Activated naive CD4-positive, alpha-beta T cell treated with anti-CD3 and anti-CD28 coated beads, Interleukin-2, amount 10 ng/mL, durations not matched to agents 7 days and 5 days (primary cell): ENCODE results near the gene EIF3B.
"Not testable (repeated sequence)": the region's sequence is repeated elsewhere in the genome, so short reads cannot be mapped to it uniquely, and the experiment has no call there.

Experiments used
- CTCF ChIA-PET: fragments of 350-600 bp; sonication (Branson Sonifier 250); formaldehyde crosslinking; loops from one replicate; lab custom pipeline; 2021; ENCODE audit warnings: antibody characterized with exemption; lab: Charles Lee
- DNase-seq: peaks from one replicate; pipeline ENCODE4 v3.0.0-alpha.2; 2020
- H3K27ac Mint-ChIP-seq: one replicate; pipeline ENCODE4 v1.8.0; 2021; ENCODE audit warnings: mild to moderate bottlenecking, moderate library complexity, mixed read lengths
- H3K27me3 Mint-ChIP-seq: one replicate; pipeline ENCODE4 v1.8.0; 2021; ENCODE audit warnings: mild to moderate bottlenecking, mixed read lengths
- H3K36me3 Mint-ChIP-seq: one replicate; pipeline ENCODE4 v1.8.0; 2021; ENCODE audit warnings: mixed read lengths
- H3K4me1 Mint-ChIP-seq: one replicate; pipeline ENCODE4 v1.8.0; 2021; ENCODE audit warnings: mixed read lengths
- H3K4me3 Mint-ChIP-seq: one replicate; pipeline ENCODE4 v1.8.0; 2021; ENCODE audit warnings: mild to moderate bottlenecking, moderate library complexity, mixed read lengths
- H3K9me3 Mint-ChIP-seq: one replicate; pipeline ENCODE4 v1.8.0; 2021; ENCODE audit warnings: mixed read lengths

Gene EIF3B

GRCh38 chr7:2325162-2325561 is 29.5 kb upstream of the EIF3B start:
- CTCF ChIA-PET = interaction anchor here (0.6 kb wide), 1 partner anchor 252 kb away, joined by 4 read pairs; no protein-coding TSS in a partner anchor
- Mint-ChIP-seq H3K9me3 (no peaks in the 10 kb centered on the region), H3K36me3 (no peaks in the 10 kb centered on the region), H3K27ac (no peak overlapping the region), H3K27me3 (peaks cover 17% of the 10 kb centered on the region), H3K4me1 (peaks cover 4% of the 10 kb centered on the region), H3K4me3 (no peak overlapping the region)
- no peak for DNase-seq

- CTCF ChIA-PET = no interaction called here
- Mint-ChIP-seq H3K27me3 (peaks cover 17% of the 10 kb centered on the region), H3K9me3 (no peaks in the 10 kb centered on the region), H3K4me3 (no peak overlapping the region), H3K27ac (no peak overlapping the region), H3K4me1 (peaks cover 4% of the 10 kb centered on the region), H3K36me3 (no peaks in the 10 kb centered on the region)
- no peak for DNase-seq
Measured at GRCh38 chr7:2326951-2327350, 27.7 kb upstream of the EIF3B start.

DNA sequence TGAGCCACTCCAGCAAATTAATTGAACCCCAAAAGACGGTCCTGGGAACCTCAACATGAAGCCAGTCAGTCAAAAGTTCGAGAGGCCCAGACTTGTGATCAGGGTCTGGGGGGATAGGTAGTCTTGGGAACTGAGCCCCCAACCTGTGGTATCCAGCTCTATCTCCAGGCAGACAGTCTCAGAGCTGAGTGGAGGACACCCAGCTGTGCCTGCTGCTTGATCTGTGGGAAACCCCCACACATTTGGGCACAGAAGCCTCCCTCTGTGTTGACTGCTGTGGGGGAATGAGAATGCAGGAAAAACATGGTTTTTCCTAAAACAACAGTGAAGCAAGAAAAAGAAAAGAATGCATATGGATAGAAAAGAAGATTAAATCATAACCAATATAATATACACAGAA is 24.1 kb upstream of the EIF3B start:
- Mint-ChIP-seq H3K27me3 (no peaks in the 10 kb centered on the region), H3K36me3 (no peaks in the 10 kb centered on the region)
- CTCF ChIA-PET = no interaction called here

GRCh38 chr7:2331707-2332106 is 22.9 kb upstream of the EIF3B start:
- no peaks in the 10 kb centered on the region for H3K36me3 Mint-ChIP-seq
- DNase-seq = no peak
- CTCF ChIA-PET = no interaction called here
- no peaks in the 10 kb centered on the region for H3K9me3 Mint-ChIP-seq
- H3K27me3 Mint-ChIP-seq = no peaks in the 10 kb centered on the region
- no peak overlapping the region for H3K4me3 Mint-ChIP-seq
- no peaks in the 10 kb centered on the region for H3K4me1 Mint-ChIP-seq
- no peak overlapping the region for H3K27ac Mint-ChIP-seq

More for the DNA sequence above, 24.1 kb upstream of the EIF3B start:
- no peaks in the 10 kb centered on the region for H3K4me1 Mint-ChIP-seq
- DNase-seq = no peak
- no peaks in the 10 kb centered on the region for H3K9me3 Mint-ChIP-seq
- no peak overlapping the region for H3K4me3 Mint-ChIP-seq
- no peak overlapping the region for H3K27ac Mint-ChIP-seq

- DNase-seq, H3K4me3 Mint-ChIP-seq, H3K27me3 Mint-ChIP-seq, H3K9me3 Mint-ChIP-seq, H3K4me1 Mint-ChIP-seq, H3K27ac Mint-ChIP-seq, H3K36me3 Mint-ChIP-seq, CTCF ChIA-PET: not testable (repeated sequence)
Measured at GRCh38 chr7:2332606-2333231, 21.9 kb upstream of the EIF3B start.

- H3K4me1 Mint-ChIP-seq = no peaks in the 10 kb centered on the region
- H3K36me3 Mint-ChIP-seq = no peaks in the 10 kb centered on the region
- no peaks in the 10 kb centered on the region for H3K9me3 Mint-ChIP-seq
- no peak for DNase-seq
- no peak overlapping the region for H3K4me3 Mint-ChIP-seq
- H3K27ac Mint-ChIP-seq = no peak overlapping the region
- CTCF ChIA-PET = no interaction called here
- no peaks in the 10 kb centered on the region for H3K27me3 Mint-ChIP-seq
Measured at GRCh38 chr7:2336626-2337299, 17.9 kb upstream of the EIF3B start.

DNA sequence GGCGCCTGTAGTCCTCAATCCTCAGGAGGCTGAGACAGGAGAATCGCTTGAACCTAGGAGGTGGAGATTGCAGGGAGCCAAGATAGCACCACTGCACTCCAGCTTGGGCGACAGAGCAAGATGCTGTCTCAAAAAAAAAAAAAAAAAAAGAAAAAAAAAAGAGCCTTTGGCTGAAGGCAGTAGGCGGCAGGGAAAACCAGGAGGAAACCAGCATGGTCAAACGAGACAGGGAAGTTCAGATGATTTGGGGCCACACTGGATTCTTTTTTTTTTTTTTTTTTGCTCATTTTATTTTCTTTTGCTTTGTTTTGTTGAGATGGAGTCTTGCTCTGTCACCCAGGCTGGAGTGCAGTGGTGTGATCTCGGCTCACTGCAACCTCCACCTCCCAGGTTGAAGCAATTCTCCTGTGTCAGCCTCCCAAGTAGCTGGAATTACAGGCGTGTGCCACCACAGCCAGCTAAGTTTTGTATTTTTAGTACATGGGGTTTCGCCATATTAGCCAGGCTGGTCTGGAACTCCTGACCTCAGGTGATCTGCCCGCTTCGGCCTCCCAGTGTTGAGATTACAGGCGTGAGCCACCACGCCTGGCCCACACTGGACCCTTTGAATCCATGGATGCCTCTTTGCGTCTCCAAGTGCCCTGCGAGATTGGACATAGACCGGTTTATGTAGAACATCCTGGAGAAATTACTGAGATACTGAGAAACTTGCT is 7.1 kb upstream of the EIF3B start:
- peak overlapping the region; percentile 19 for H3K27ac Mint-ChIP-seq
- CTCF ChIA-PET = interaction anchor here (0.6 to 2.6 kb wide), 16 partner anchors 9 to 771 kb away, joined by 3 to 12 read pairs (median 3); no protein-coding TSS in a partner anchor
- not testable (repeated sequence) for DNase-seq, H3K4me3 Mint-ChIP-seq, H3K27me3 Mint-ChIP-seq, H3K36me3 Mint-ChIP-seq, H3K9me3 Mint-ChIP-seq, H3K4me1 Mint-ChIP-seq

DNA sequence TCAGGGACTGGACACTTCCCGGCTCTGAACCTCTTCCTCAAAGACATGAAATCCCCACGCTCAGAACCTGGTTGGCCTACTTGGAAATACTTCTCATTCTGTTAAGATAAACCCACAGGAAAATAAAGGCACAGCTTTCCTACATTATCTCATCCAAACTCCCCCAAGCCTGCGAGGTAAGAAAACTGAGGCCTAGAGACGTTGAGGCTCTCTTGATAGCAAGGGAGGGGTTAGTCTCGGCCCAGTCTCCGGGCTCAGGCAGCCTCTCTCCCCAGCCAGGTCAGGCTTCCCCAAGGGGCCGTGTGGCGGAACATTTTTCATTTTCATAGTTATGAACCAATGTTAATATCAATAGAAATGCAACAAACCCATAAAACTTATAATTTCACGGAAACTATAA is 4.6 kb upstream of the EIF3B start:
- DNase-seq = no peak
- H3K9me3 Mint-ChIP-seq = no peaks in the 10 kb centered on the region
- no peaks in the 10 kb centered on the region for H3K36me3 Mint-ChIP-seq
- H3K27me3 Mint-ChIP-seq = no peaks in the 10 kb centered on the region
- CTCF ChIA-PET = no interaction called here
- peaks cover 16% of the 10 kb centered on the region for H3K4me1 Mint-ChIP-seq
- no peak overlapping the region for H3K4me3 Mint-ChIP-seq
- H3K27ac Mint-ChIP-seq = no peak overlapping the region

DNA sequence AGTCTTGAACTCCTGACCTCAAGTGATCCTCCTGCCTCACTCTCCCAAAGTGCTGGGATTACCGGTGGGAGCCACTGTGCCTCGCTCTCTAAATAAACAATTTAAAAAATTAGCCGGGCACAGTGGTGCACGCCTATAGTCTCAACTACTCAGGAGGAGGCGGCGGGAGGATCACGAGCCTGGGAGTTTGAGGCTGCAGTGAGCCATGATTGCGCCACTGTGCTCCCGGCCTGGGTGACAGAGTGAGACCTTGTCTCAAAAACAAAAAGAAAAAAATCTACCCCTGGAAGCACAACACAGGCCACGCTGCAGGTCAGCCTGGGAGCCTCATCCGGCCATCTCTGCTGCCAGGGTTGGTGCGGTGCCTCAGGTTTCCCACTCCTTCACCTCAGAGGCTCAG is 3.8 kb upstream of the EIF3B start:
- H3K27ac Mint-ChIP-seq = no peak overlapping the region
- CTCF ChIA-PET = no interaction called here
- H3K4me3 Mint-ChIP-seq = no peak overlapping the region
- no peaks in the 10 kb centered on the region for H3K9me3 Mint-ChIP-seq
- no peak for DNase-seq
- peaks cover 17% of the 10 kb centered on the region for H3K4me1 Mint-ChIP-seq
- no peaks in the 10 kb centered on the region for H3K27me3 Mint-ChIP-seq
- H3K36me3 Mint-ChIP-seq = peaks cover under 1% of the 10 kb centered on the region

GRCh38 chr7:2353113-2353935 is 1.3 kb upstream of the EIF3B start:
- Mint-ChIP-seq H3K4me1 (peaks cover 28% of the 10 kb centered on the region), H3K27ac (peak overlapping the region; percentile 98), H3K27me3 (no peaks in the 10 kb centered on the region), H3K36me3 (peaks cover 7% of the 10 kb centered on the region), H3K4me3 (peak overlapping the region; percentile 79), H3K9me3 (no peaks in the 10 kb centered on the region)
- DNase-seq = peak; percentile 24
- CTCF ChIA-PET = interaction anchor here (1.2 to 1.9 kb wide), 4 partner anchors 50 to 196 kb away, joined by 3 to 6 read pairs (median 4); partner anchors contain the start of gene CHST12

GRCh38 chr7:2353936-2354185 is 766 bp upstream of the EIF3B start:
- Mint-ChIP-seq H3K9me3 (no peaks in the 10 kb centered on the region), H3K4me3 (peak overlapping the region; percentile 79), H3K4me1 (peaks cover 28% of the 10 kb centered on the region), H3K27ac (peak overlapping the region; percentile 98), H3K27me3 (no peaks in the 10 kb centered on the region), H3K36me3 (peaks cover 7% of the 10 kb centered on the region)
- DNase-seq = peak; percentile 93
- CTCF ChIA-PET = interaction anchor here (1.2 to 1.9 kb wide), 4 partner anchors 49 to 196 kb away, joined by 3 to 6 read pairs (median 4); partner anchors contain the start of gene CHST12

DNA sequence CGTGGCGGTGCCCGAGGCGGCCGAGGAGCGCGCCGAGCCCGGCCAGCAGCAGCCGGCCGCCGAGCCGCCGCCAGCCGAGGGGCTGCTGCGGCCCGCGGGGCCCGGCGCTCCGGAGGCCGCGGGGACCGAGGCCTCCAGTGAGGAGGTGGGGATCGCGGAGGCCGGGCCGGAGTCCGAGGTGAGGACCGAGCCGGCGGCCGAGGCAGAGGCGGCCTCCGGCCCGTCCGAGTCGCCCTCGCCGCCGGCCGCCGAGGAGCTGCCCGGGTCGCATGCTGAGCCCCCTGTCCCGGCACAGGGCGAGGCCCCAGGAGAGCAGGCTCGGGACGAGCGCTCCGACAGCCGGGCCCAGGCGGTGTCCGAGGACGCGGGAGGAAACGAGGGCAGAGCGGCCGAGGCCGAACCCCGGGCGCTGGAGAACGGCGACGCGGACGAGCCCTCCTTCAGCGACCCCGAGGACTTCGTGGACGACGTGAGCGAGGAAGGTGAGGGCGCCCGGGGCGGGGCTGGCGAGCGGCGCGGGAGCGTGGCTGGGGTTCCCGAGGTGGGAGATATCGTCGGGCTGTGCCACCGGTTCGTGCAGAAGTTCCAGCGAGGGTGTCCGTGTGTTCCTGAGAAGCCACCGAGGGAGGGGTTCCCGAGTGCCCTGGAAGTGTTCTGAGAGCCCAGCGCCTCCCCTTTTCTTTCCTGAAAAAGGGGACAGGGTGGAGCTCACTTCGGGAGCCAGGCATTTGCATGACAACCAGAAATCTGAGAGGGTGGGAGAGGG is 495 bp downstream of the EIF3B start:
- no peaks in the 10 kb centered on the region for H3K27me3 Mint-ChIP-seq
- H3K4me3 Mint-ChIP-seq = peak overlapping the region; percentile 83
- DNase-seq = peak; percentile 48
- peaks cover 38% of the 10 kb centered on the region for H3K4me1 Mint-ChIP-seq
- H3K9me3 Mint-ChIP-seq = no peaks in the 10 kb centered on the region
- CTCF ChIA-PET = interaction anchor here (1.4 to 1.9 kb wide), 4 partner anchors 51 to 198 kb away, joined by 3 to 6 read pairs (median 4); no protein-coding TSS in a partner anchor
- H3K36me3 Mint-ChIP-seq = peaks cover 15% of the 10 kb centered on the region
- H3K27ac Mint-ChIP-seq = peak overlapping the region; percentile 98

DNA sequence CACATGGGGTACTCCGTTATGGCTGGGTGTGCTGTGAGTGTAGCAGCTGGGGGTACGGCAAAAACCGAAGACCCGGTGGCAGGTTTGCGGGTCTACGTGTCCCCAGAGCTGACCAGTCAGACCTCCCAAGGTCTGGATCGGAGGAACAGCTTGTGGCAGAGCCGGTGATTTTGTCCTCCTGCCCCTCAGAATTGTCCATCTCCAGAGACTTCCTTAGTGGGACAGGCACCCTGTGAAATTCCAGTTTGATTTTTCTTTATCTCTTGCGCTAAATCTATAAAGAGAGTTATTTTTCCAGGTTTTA is 1.0 kb downstream of the EIF3B start:
- no peaks in the 10 kb centered on the region for H3K27me3 Mint-ChIP-seq
- H3K4me3 Mint-ChIP-seq = peak overlapping the region; percentile 83
- CTCF ChIA-PET = interaction anchor here (1.6 kb wide), 1 partner anchor 114 kb away, joined by 5 read pairs; no protein-coding TSS in a partner anchor
- peaks cover 44% of the 10 kb centered on the region for H3K4me1 Mint-ChIP-seq
- no peak for DNase-seq
- peak overlapping the region; percentile 92 for H3K27ac Mint-ChIP-seq
- H3K36me3 Mint-ChIP-seq = peaks cover 21% of the 10 kb centered on the region
- H3K9me3 Mint-ChIP-seq = no peaks in the 10 kb centered on the region
